Posterior vena cava (tissue), 2 donors: ENCODE results near the gene ZNF350. TPM values are rescaled to one million over a fixed set of nuclear protein-coding genes. Genes with fewer than 3 reads are reported as not detected.
"Not testable (repeated sequence)": the region's sequence is repeated elsewhere in the genome, so short reads cannot be mapped to it uniquely, and the experiment has no call there.

Experiments used
- DNase-seq: peaks from one replicate; pipeline ENCODE4 v3.0.0-alpha.2; 2020; ENCODE audit warnings: low spot score
- intact Hi-C, 2 donors: fragments of 100-400 bp; cut with DNase I; formaldehyde crosslinking; loops; one replicate each; pipeline versions ENCODE4 v1.14.1 to v1.14.2; 2022 to 2023
- total RNA-seq, 2 donors: library from RNA; stranded (reverse); fragmentation: NEBNext Ultra II Directional; extraction: Animal tissue kit (Norgen Biotek cat#: 25700); gene quantifications; one replicate each; pipeline ENCODE4 v1.2.1, GENCODE V29; 2021
- donor health status: DM: yes; HTN: yes; CAD: no.
- donor health status: DM: yes; HTN: yes; CAD: no.

Gene ZNF350
- total RNA-seq, 2 donors from 2014 or later, result 11.2 to 12.1 TPM

- intact Hi-C loops, result no loop called here
- no peak for DNase-seq
Measured at GRCh38 chr19:51977346-51977745, 9.3 kb downstream of the ZNF350 start.

- intact Hi-C loops, result no loop called here
Measured at GRCh38 chr19:51976852-51977251, 9.8 kb downstream of the ZNF350 start.

GRCh38 chr19:51975787-51976186, 10.9 kb downstream of the ZNF350 start:
- intact Hi-C loops, DNase-seq: not testable (repeated sequence)

More at GRCh38 chr19:51976852-51977251, 9.8 kb downstream of the ZNF350 start:
- no peak for DNase-seq

GRCh38 chr19:51971624-51972023, 15.0 kb downstream of the ZNF350 start:
- intact Hi-C loops, result no loop called here
- DNase-seq, result no peak

- intact Hi-C loops, result no loop called here
- DNase-seq, result no peak
Measured at GRCh38 chr19:51970718-51971117, 15.9 kb downstream of the ZNF350 start.

GRCh38 chr19:51965583-51965982, 21.1 kb downstream of the ZNF350 start:
- DNase-seq, result no peak
- intact Hi-C loops, result no loop called here

GRCh38 chr19:51960621-51961233, 25.9 kb downstream of the ZNF350 start:
- DNase-seq, intact Hi-C loops: not testable (repeated sequence)

GRCh38 chr19:51959791-51960190, 26.8 kb downstream of the ZNF350 start:
- no peak for DNase-seq
- intact Hi-C loops, result no loop called here

GRCh38 chr19:51957846-51958245, 28.8 kb downstream of the ZNF350 start:
- intact Hi-C loops, DNase-seq: not testable (repeated sequence)

- no peak for DNase-seq
- intact Hi-C loops, result loop anchor here in 1 of 2 donors (1.0 kb wide), 1 partner anchor 48 kb away; no protein-coding TSS in a partner anchor
Measured at GRCh38 chr19:51948975-51949374, 37.7 kb downstream of the ZNF350 start.

GRCh38 chr19:51946602-51947001, 40.0 kb downstream of the ZNF350 start:
- no peak for DNase-seq
- intact Hi-C loops, result no loop called here

GRCh38 chr19:51944798-51945552, 41.7 kb downstream of the ZNF350 start:
- DNase-seq, result no peak
- intact Hi-C loops, result no loop called here

- DNase-seq, result no peak
- intact Hi-C loops, result no loop called here
Measured at GRCh38 chr19:51938936-51939335, 47.7 kb downstream of the ZNF350 start.

GRCh38 chr19:51931921-51932320, 54.7 kb downstream of the ZNF350 start:
- intact Hi-C loops, result no loop called here
- no peak for DNase-seq

GRCh38 chr19:51927859-51928258, 58.8 kb downstream of the ZNF350 start:
- intact Hi-C loops, result no loop called here
- no peak for DNase-seq

GRCh38 chr19:51926784-51927741, 59.6 kb downstream of the ZNF350 start, which contains the start of gene ZNF613:
ZNF613 (plus strand) TSS chr19:51927472; CDS start chr19:51936221, 8,749 bp downstream.
- peak; percentile 95 for DNase-seq
- intact Hi-C loops, result loop anchor here in 1 of 2 donors (1.0 kb wide), 1 partner anchor 39 kb away; no protein-coding TSS in a partner anchor

GRCh38 chr19:51926426-51926783, 60.2 kb downstream of the ZNF350 start:
- intact Hi-C loops, result loop anchor here in 1 of 2 donors (1.0 kb wide), 1 partner anchor 38 kb away; no protein-coding TSS in a partner anchor
- no peak for DNase-seq

- DNase-seq, result no peak
- intact Hi-C loops, result no loop called here
Measured at GRCh38 chr19:51921949-51922348, 64.7 kb downstream of the ZNF350 start.

GRCh38 chr19:51919606-51920005, 67.0 kb downstream of the ZNF350 start:
- intact Hi-C loops, result no loop called here
- no peak for DNase-seq

GRCh38 chr19:51916167-51916566, 70.5 kb downstream of the ZNF350 start:
- DNase-seq, result no peak
- intact Hi-C loops, result no loop called here
